Spleen (tissue), 7 donors: ENCODE data around the gene ATP5F1E.

ENCODE experiments used
- CTCF ChIP-seq, 11 experiments: fragments of 200-600 bp in 7 of 11; fragments of 450-650 bp in 4 of 11; sonication (generic) in 4 of 11; IDR thresholded peaks in 8 of 11; conservative IDR thresholded peaks in 3 of 11; 1 replicate in 7 of 11; 2 replicates in 4 of 11; pipeline versions ENCODE4 v1.4.0 to v1.8.0; 2016 to 2021; ENCODE audit warnings: antibody characterized with exemption in 11 of 11, inconsistent platforms in 4 of 11, mild to moderate bottlenecking in 1 of 11
- POLR2A ChIP-seq, 3 donors: fragments of 450-650 bp; IDR thresholded peaks; one replicate each; pipeline ENCODE4 v1.5.1; 2017; ENCODE audit warnings: antibody characterized with exemption in 3 of 3, mild to moderate bottlenecking in 1 of 3
- POLR2AphosphoS5 ChIP-seq, 3 donors: sonication (generic); formaldehyde crosslinking; IDR thresholded peaks; one replicate each; pipeline ENCODE4 v1.5.1; 2017; ENCODE audit warnings: antibody characterized with exemption in 3 of 3
- donor health status: DM: no; HTN: no; CAD: no; lungs with moderate emphysema.
- donor health status: DM: no; HTN: no; CAD: no.
- donor health status: DM: no; HTN: no; CAD: no.

DNA sequence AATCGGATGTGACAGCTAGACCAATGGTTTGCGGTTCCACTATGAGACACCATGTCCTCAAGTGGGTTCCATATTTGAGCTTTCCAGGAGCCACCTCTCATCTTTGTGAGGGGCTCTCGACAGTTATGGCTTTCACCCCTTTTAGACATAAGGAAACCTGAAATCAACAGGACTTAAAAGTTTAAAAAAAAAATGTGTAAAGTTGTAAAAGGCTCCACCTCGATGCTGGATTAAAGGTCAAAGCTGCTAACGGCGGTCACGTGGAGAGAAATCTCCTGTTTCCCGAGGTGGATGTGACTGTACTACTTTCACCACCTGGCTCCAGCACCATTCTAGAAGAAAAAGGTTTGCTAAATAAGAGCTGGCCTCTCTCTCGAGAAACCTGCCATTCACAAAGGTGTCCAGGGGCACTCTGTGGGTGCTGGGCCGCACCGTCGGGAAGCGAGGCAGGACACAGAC lies 542 bp downstream of the ATP5F1E start:
- TF ChIP-seq CTCF (IDR thresholded peaks at IDR 0.05 in 8 of 11, conservative IDR thresholded peaks at IDR 0.05 in 3 of 11) (no peak), POLR2AphosphoS5 (IDR thresholded peaks at IDR 0.05) (no peak), POLR2A (IDR thresholded peaks at IDR 0.05) (no peak)
